Prostate gland (tissue), 2 donors: Measurements from ENCODE around the gene RNF114. TPM values are rescaled to one million over a fixed set of nuclear protein-coding genes. Genes with fewer than 3 reads are reported as not detected.

Experiments used
- DNase-seq: peaks from one replicate; pipeline ENCODE4 v3.0.0-alpha.2; 2019; ENCODE audit warnings: low spot score
- H3K27ac ChIP-seq, 2 donors: fragments of 200-600 bp; sonication (generic); 2 replicates each; pipeline ENCODE4 v1.5.1; 2017 to 2019
- H3K27me3 ChIP-seq: fragments of 200-600 bp; sonication (generic); replicated peaks from 2 replicates; pipeline ENCODE4 v1.5.1; 2019; ENCODE audit not compliant: insufficient read depth
- H3K36me3 ChIP-seq, 2 donors: fragments of 200-600 bp; sonication (generic); 1 replicate in 1 of 2; 2 replicates in 1 of 2; pipeline versions ENCODE4 v1.5.1 to v1.8.1; 2017 to 2019
- H3K4me1 ChIP-seq: fragments of 200-600 bp; sonication (generic); replicated peaks from 2 replicates; pipeline ENCODE4 v1.5.1; 2019
- H3K4me3 ChIP-seq, 2 donors: fragments of 200-600 bp; sonication (generic); 2 replicates each; pipeline ENCODE4 v1.5.1; 2017 to 2019
- H3K9me3 ChIP-seq: fragments of 200-600 bp; sonication (generic); 2 replicates; pipeline ENCODE4 v1.5.1; 2017
- POLR2A ChIP-seq: fragments of 450-650 bp; IDR thresholded peaks from one replicate; pipeline ENCODE4 v1.6.1; 2016; ENCODE audit warnings: antibody characterized with exemption, mild to moderate bottlenecking
- POLR2AphosphoS5 ChIP-seq: sonication (generic); formaldehyde crosslinking; IDR thresholded peaks from one replicate; pipeline ENCODE4 v1.6.1; 2017; ENCODE audit warnings: antibody characterized with exemption
- WGBS: methylation state at CpG from one replicate; pipeline ENCODE4 v1.1.5; 2018; 5-methylcytosine and 5-hydroxymethylcytosine counted together
- intact Hi-C: fragments of 100-400 bp; cut with DNase I; formaldehyde crosslinking; loops from one replicate; pipeline ENCODE4 v1.14.2; 2022
- total RNA-seq, 2 donors: library from RNA; depleted of rRNA; stranded (reverse); fragments of >200 nt; gene quantifications; one replicate each; pipeline ENCODE4 v1.1.0, GENCODE V29; 2016
- TF ChIP-seq, protein P1 (sequence below), 4 experiments: fragments of 200-600 bp in 2 of 4; fragments of 450-650 bp in 2 of 4; sonication (generic) in 2 of 4; IDR thresholded peaks; 1 replicate in 3 of 4; 2 replicates in 1 of 4; pipeline ENCODE4 v1.5.1; 2016 to 2019; ENCODE audit warnings: antibody characterized with exemption in 4 of 4, mild to moderate bottlenecking in 2 of 4, moderate library complexity in 2 of 4

RNF114 gene
- total RNA-seq, 2 donors from 2014 or later, result 166 to 239 TPM

DNA sequence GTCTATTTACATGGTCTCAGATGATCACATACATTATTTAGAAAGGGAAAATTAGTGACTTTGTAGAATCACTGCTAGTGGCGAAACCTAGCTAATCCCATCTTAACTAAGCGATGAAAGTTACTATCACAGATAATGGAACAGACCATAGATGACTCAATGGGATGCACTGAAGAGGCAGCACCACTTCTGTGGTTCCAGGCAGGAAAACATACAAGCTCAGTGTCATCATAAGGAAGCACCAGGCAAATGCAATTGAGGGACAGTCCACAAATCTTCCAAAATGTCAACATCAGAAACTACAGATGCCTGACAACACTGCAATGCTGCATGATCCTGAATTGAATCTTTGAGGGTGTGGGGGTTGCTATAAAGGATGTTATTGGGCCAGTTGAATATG is 30.7 kb downstream of the RNF114 start:
- H3K36me3 ChIP-seq, result no peaks in the 10 kb centered on the region
- H3K4me3 ChIP-seq, result no peak overlapping the region
- intact Hi-C loops, result no loop called here
- 95% methylated on average over 2 of the region's 2 CpGs for WGBS
- no peak for DNase-seq
- H3K27ac ChIP-seq, result no peak overlapping the region
- H3K27me3 ChIP-seq, result no peaks in the 10 kb centered on the region
- H3K9me3 ChIP-seq, result no peaks in the 10 kb centered on the region
- TF ChIP-seq, protein P1, sequence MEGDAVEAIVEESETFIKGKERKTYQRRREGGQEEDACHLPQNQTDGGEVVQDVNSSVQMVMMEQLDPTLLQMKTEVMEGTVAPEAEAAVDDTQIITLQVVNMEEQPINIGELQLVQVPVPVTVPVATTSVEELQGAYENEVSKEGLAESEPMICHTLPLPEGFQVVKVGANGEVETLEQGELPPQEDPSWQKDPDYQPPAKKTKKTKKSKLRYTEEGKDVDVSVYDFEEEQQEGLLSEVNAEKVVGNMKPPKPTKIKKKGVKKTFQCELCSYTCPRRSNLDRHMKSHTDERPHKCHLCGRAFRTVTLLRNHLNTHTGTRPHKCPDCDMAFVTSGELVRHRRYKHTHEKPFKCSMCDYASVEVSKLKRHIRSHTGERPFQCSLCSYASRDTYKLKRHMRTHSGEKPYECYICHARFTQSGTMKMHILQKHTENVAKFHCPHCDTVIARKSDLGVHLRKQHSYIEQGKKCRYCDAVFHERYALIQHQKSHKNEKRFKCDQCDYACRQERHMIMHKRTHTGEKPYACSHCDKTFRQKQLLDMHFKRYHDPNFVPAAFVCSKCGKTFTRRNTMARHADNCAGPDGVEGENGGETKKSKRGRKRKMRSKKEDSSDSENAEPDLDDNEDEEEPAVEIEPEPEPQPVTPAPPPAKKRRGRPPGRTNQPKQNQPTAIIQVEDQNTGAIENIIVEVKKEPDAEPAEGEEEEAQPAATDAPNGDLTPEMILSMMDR (IDR thresholded peaks at IDR 0.05), result no peak
- TF ChIP-seq POLR2AphosphoS5 (no peak), POLR2A (no peak)
- no peaks in the 10 kb centered on the region for H3K4me1 ChIP-seq

DNA sequence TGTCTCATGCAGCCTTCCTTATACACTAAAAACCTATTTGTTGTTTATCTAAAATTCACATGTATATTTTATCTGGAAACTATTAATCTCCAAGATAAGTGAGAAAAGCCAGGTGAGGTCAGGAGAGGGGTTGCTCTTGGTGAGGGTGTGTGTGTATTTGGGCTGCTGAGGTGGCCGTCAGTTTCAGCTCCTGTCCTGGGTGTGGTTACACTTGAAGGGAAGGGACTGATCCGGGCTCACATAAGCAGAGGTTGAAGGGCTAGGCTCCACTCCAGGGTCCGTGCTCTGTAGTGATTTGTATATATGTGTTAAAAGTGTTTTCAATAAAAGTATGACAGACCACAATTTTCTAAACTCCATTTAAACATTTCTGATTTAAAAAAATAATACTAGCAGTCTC is 33.0 kb downstream of the RNF114 start:
- H3K27me3 ChIP-seq, result no peaks in the 10 kb centered on the region
- no peaks in the 10 kb centered on the region for H3K9me3 ChIP-seq
- H3K4me1 ChIP-seq, result no peaks in the 10 kb centered on the region
- intact Hi-C loops, result no loop called here
- TF ChIP-seq POLR2AphosphoS5, result no peak
- no peak for TF ChIP-seq POLR2A
- TF ChIP-seq, protein P1 (IDR thresholded peaks at IDR 0.05), result no peak
- H3K36me3 ChIP-seq, result no peaks in the 10 kb centered on the region
- 45% methylated on average over 3 of the region's 3 CpGs for WGBS
- no peak overlapping the region for H3K4me3 ChIP-seq
- no peak overlapping the region for H3K27ac ChIP-seq
- DNase-seq, result no peak

DNA sequence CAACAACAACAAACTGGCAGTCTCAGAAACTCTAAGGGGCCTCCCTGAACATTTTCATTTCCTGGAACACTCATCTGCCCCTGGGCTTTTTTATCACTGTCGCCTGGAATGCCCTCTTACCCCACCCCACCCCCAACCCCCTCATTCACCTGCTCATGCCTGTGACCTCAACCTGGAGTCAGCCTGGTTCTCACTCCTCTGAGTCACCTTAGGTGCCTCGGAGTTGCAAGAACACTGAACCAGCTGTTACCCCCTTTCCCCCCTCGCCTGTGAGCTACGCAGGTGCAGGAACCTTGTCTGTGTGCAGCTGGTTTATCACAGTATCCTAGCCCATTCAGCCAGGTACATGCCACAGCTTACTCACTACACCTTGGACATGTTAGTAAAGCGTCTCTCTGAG is 33.7 kb downstream of the RNF114 start:
- intact Hi-C loops, result no loop called here
- no peaks in the 10 kb centered on the region for H3K9me3 ChIP-seq
- H3K27me3 ChIP-seq, result no peaks in the 10 kb centered on the region
- no peak for DNase-seq
- H3K27ac ChIP-seq, result no peak overlapping the region
- 47% methylated on average over 5 of the region's 5 CpGs for WGBS
- no peaks in the 10 kb centered on the region for H3K4me1 ChIP-seq
- no peak overlapping the region for H3K4me3 ChIP-seq
- TF ChIP-seq POLR2A (no peak), POLR2AphosphoS5 (no peak)
- TF ChIP-seq, protein P1 (IDR thresholded peaks at IDR 0.05), result no peak
- H3K36me3 ChIP-seq, result no peaks in the 10 kb centered on the region

DNA sequence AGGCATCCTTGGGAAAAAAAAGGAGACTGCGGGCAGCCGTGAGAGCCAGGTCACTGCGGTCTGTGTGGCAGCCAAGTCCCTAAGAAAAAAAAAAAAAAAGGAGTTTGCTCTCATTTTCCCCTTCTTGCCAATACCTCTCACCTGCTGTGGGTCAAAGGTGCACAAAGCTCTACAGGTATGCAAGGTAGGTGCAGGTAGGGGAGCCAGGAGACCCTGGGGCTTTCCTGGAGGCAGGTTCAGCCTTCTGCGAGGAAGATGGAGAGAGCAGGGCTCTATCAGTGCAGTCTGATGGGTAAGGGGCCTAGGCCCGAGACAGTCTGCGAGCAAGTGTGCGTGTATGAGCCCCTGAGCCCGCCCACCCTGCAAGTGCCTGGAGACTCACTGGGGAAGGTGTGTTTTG is 34.3 kb downstream of the RNF114 start:
- intact Hi-C loops, result no loop called here
- whole genome bisulfite sequencing, result 74% methylated on average over 8 of the region's 8 CpGs
- no peak for DNase-seq

DNA sequence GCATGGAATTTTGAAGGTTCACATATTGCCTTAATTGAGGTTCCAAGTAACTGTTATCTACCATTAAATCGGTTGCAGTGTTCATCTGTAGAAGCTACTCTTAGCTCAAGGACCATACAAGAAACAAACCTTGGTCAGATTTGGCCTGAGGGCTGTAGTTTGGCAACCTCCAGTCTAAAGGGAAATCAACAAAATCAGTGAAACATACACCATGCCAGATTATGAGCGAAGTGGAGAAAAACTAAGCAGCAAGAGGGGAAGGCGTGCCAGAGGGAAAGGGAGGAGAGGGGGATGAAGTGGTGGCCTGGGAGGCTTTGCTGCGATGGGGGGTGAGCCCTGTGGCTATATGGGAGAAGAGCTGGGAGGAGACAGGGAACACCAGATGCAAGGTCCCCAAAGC is 37.8 kb downstream of the RNF114 start:
- Histone ChIP-seq H3K27me3 (no peaks in the 10 kb centered on the region), H3K4me1 (peaks cover 2% of the 10 kb centered on the region), H3K36me3 (no peaks in the 10 kb centered on the region), H3K9me3 (no peaks in the 10 kb centered on the region), H3K27ac (no peak overlapping the region), H3K4me3 (no peak overlapping the region)
- DNase-seq, result no peak
- intact Hi-C loops, result no loop called here
- TF ChIP-seq POLR2A (no peak), POLR2AphosphoS5 (no peak)
- TF ChIP-seq, protein P1 (IDR thresholded peaks at IDR 0.05), result no peak
- 75% methylated on average over 4 of the region's 4 CpGs for WGBS

More for the DNA sequence above, 34.3 kb downstream of the RNF114 start:
- H3K27me3 ChIP-seq, result no peaks in the 10 kb centered on the region
- H3K9me3 ChIP-seq, result no peaks in the 10 kb centered on the region
- TF ChIP-seq, protein P1 (IDR thresholded peaks at IDR 0.05), result no peak
- TF ChIP-seq POLR2AphosphoS5, result no peak
- TF ChIP-seq POLR2A, result no peak
- no peaks in the 10 kb centered on the region for H3K36me3 ChIP-seq
- H3K4me1 ChIP-seq, result no peaks in the 10 kb centered on the region
- H3K4me3 ChIP-seq, result no peak overlapping the region
- no peak overlapping the region for H3K27ac ChIP-seq
